ENCODE data around the gene MARCHF4.

GRCh38 chr2:216372761-216373291, 543 bp upstream of the MARCHF4 start:
- TF ChIP-seq, protein P1, sequence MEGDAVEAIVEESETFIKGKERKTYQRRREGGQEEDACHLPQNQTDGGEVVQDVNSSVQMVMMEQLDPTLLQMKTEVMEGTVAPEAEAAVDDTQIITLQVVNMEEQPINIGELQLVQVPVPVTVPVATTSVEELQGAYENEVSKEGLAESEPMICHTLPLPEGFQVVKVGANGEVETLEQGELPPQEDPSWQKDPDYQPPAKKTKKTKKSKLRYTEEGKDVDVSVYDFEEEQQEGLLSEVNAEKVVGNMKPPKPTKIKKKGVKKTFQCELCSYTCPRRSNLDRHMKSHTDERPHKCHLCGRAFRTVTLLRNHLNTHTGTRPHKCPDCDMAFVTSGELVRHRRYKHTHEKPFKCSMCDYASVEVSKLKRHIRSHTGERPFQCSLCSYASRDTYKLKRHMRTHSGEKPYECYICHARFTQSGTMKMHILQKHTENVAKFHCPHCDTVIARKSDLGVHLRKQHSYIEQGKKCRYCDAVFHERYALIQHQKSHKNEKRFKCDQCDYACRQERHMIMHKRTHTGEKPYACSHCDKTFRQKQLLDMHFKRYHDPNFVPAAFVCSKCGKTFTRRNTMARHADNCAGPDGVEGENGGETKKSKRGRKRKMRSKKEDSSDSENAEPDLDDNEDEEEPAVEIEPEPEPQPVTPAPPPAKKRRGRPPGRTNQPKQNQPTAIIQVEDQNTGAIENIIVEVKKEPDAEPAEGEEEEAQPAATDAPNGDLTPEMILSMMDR (IDR thresholded peaks at IDR 0.05; ENCODE audit: low read length), result no peak
- no peak for TF ChIP-seq EZH2 (IDR thresholded peaks at IDR 0.05; ENCODE audit: borderline replicate concordance, low read length)
